Smooth muscle cell (in vitro differentiated cells): Measurements from ENCODE around the gene PSMC3. TPM values are rescaled to one million over a fixed set of nuclear protein-coding genes. Genes with fewer than 3 reads are reported as not detected.

Source experiments
- DNase-seq: peaks from one replicate; lab custom pipeline; 2025; ENCODE audit not compliant: unreplicated experiment; lab: John Stamatoyannopoulos, UW
- H2AFZ ChIP-seq: fragments of 200-600 bp; sonication (generic); 2 replicates; pipeline ENCODE4 v1.6.0; 2016; ENCODE audit warnings: antibody characterized with exemption, low read depth, mild to moderate bottlenecking
- H3F3A ChIP-seq: fragments of 200-600 bp; sonication (generic); 2 replicates; pipeline ENCODE4 v1.6.0; 2017; ENCODE audit warnings: antibody characterized with exemption, low read depth
- H3K27ac ChIP-seq: fragments of 200-600 bp; sonication (generic); 2 replicates; pipeline ENCODE4 v1.5.1; 2016; ENCODE audit warnings: low read depth, mild to moderate bottlenecking
- H3K27me3 ChIP-seq: fragments of 200-600 bp; sonication (generic); 2 replicates; pipeline ENCODE4 v1.6.1; 2016; ENCODE audit warnings: low read depth, mild to moderate bottlenecking
- H3K36me3 ChIP-seq: fragments of 200-600 bp; sonication (generic); 2 replicates; pipeline ENCODE4 v1.5.1; 2016; ENCODE audit warnings: low read depth
- H3K4me1 ChIP-seq: fragments of 200-600 bp; sonication (generic); 2 replicates; pipeline ENCODE4 v1.5.1; 2016; ENCODE audit warnings: low read depth
- H3K4me2 ChIP-seq: fragments of 200-600 bp; sonication (generic); 2 replicates; pipeline ENCODE4 v1.6.0; 2016; ENCODE audit warnings: mild to moderate bottlenecking
- H3K4me3 ChIP-seq: fragments of 200-600 bp; sonication (generic); 2 replicates; pipeline ENCODE4 v1.5.1; 2016; ENCODE audit warnings: mild to moderate bottlenecking
- H3K79me2 ChIP-seq: fragments of 200-600 bp; sonication (generic); 2 replicates; pipeline ENCODE4 v1.6.0; 2016; ENCODE audit warnings: low read depth, mild to moderate bottlenecking
- H3K9ac ChIP-seq: fragments of 200-600 bp; sonication (generic); 2 replicates; pipeline ENCODE4 v1.6.0; 2016; ENCODE audit warnings: low read depth
- H3K9me3 ChIP-seq: fragments of 200-600 bp; sonication (generic); replicated peaks from 2 replicates; pipeline ENCODE4 v1.5.1; 2016; ENCODE audit warnings: low read depth
- H4K20me1 ChIP-seq: fragments of 200-600 bp; sonication (generic); 2 replicates; pipeline ENCODE4 v1.6.0; 2016; ENCODE audit warnings: low read depth
- WGBS: methylation state at CpG from one replicate; pipeline ENCODE4 v1.1.7; 2016; ENCODE audit warnings: low lambda C conversion rate; 5-methylcytosine and 5-hydroxymethylcytosine counted together
- polyA plus RNA-seq: library from polyadenylated mRNA; unstranded; fragments of >200 nt; fragmentation: Nextera tagmentation; extraction: Ambion mirVana; gene quantifications from 2 replicates; pipeline ENCODE4 v1.2.1, GENCODE V29; 2016
- total RNA-seq: library from RNA; depleted of rRNA; stranded (reverse); fragments of >200 nt; gene quantifications from 2 replicates; pipeline ENCODE4 v1.2.3, GENCODE V29; 2014
- TF ChIP-seq, protein P1 (sequence below): fragments of 200-600 bp; sonication (generic); IDR thresholded peaks from 2 replicates; pipeline ENCODE4 v1.5.1; 2017; ENCODE audit warnings: borderline replicate concordance, mild to moderate bottlenecking, antibody characterized with exemption; ENCODE audit not compliant: insufficient read depth, poor library complexity, severe bottlenecking

Gene PSMC3
- total and polyA plus RNA-seq, 2 experiments from 2014 or later, result 71.2 to 211 TPM

DNA sequence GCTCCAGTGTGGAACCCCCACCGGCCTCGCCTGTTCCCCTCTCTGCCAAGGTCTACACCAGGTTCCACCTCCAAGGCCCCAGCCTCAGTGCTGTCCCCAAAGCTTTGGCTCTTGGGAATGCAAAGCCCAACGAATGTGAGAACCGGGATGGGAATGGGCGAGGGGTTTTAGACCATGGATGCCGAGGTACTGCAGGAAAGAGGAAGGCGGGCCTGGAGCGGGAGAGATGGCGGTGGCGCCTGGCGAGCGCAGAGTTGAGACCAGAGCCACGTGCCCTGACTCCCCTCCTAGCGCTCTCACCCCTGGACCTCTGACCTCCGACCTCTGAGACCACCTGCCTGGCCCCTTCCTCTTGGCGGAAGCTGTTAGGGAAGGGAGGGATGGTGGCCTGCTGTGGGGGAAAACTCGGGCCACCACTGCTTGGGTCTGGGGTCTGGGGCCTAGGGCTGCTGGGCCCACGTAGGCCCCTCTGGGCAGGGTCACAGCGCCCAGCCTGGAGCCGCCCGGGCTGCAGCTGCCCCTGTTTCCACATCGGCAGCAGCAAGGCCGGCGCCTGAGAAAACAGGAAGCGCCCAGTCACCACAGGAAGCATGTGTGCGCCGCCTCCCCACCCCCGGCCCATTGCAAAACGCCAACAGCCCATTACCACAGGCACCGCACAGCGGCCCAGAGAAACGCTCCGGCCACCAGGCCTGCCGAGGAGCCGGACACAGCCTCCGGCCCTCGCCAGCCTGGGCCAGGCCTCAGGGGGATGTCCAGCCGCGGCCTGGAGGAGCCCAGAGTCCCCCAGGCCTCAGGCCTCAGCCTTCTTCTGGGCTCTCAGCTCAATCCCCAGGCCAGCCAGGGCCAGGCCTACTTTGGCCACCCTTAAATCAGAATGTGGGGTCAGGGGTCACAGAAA lies 31.7 kb downstream of the PSMC3 start:
- H3K9me3 ChIP-seq, result no peaks in the 10 kb centered on the region
- H3F3A ChIP-seq, result no peaks in the 10 kb centered on the region
- H3K27me3 ChIP-seq, result no peaks in the 10 kb centered on the region
- no peak overlapping the region for H2AFZ ChIP-seq
- TF ChIP-seq, protein P1, sequence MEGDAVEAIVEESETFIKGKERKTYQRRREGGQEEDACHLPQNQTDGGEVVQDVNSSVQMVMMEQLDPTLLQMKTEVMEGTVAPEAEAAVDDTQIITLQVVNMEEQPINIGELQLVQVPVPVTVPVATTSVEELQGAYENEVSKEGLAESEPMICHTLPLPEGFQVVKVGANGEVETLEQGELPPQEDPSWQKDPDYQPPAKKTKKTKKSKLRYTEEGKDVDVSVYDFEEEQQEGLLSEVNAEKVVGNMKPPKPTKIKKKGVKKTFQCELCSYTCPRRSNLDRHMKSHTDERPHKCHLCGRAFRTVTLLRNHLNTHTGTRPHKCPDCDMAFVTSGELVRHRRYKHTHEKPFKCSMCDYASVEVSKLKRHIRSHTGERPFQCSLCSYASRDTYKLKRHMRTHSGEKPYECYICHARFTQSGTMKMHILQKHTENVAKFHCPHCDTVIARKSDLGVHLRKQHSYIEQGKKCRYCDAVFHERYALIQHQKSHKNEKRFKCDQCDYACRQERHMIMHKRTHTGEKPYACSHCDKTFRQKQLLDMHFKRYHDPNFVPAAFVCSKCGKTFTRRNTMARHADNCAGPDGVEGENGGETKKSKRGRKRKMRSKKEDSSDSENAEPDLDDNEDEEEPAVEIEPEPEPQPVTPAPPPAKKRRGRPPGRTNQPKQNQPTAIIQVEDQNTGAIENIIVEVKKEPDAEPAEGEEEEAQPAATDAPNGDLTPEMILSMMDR, result no peak
- no peak overlapping the region for H3K27ac ChIP-seq
- H4K20me1 ChIP-seq, result no peaks in the 10 kb centered on the region
- H3K36me3 ChIP-seq, result no peaks in the 10 kb centered on the region
- no peak overlapping the region for H3K4me2 ChIP-seq
- DNase-seq, result no peak
- no peaks in the 10 kb centered on the region for H3K79me2 ChIP-seq
- no peak overlapping the region for H3K4me3 ChIP-seq
- H3K4me1 ChIP-seq, result no peaks in the 10 kb centered on the region
- 96% methylated on average over 24 of the region's 39 CpGs for WGBS
- no peak overlapping the region for H3K9ac ChIP-seq

DNA sequence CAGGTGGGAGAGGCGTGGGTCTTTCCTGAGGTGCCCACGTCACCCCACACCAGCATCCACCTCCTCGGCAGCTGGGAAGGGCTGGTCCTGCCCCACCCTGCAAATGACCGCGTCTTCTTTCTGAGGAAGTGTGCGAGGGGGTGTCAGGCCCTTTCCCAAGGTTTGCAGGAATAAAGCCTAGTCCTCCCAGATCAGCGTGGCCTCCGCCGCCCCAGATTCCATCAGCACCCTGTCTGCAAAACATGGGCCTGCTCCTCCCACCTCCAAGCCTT lies 32.3 kb downstream of the PSMC3 start:
- no peak overlapping the region for H3K9ac ChIP-seq
- 95% methylated on average over 9 of the region's 9 CpGs for WGBS
- no peaks in the 10 kb centered on the region for H3K4me1 ChIP-seq
- no peaks in the 10 kb centered on the region for H3K79me2 ChIP-seq
- TF ChIP-seq, protein P1, result no peak
- DNase-seq, result no peak
- H3K27ac ChIP-seq, result peak overlapping the region; percentile 42
- no peaks in the 10 kb centered on the region for H3K9me3 ChIP-seq
- H3K27me3 ChIP-seq, result no peaks in the 10 kb centered on the region
- peak overlapping the region; percentile 77 for H2AFZ ChIP-seq
- no peak overlapping the region for H3K4me3 ChIP-seq
- no peaks in the 10 kb centered on the region for H3K36me3 ChIP-seq
- H3F3A ChIP-seq, result no peaks in the 10 kb centered on the region
- no peak overlapping the region for H3K4me2 ChIP-seq
- no peaks in the 10 kb centered on the region for H4K20me1 ChIP-seq

DNA sequence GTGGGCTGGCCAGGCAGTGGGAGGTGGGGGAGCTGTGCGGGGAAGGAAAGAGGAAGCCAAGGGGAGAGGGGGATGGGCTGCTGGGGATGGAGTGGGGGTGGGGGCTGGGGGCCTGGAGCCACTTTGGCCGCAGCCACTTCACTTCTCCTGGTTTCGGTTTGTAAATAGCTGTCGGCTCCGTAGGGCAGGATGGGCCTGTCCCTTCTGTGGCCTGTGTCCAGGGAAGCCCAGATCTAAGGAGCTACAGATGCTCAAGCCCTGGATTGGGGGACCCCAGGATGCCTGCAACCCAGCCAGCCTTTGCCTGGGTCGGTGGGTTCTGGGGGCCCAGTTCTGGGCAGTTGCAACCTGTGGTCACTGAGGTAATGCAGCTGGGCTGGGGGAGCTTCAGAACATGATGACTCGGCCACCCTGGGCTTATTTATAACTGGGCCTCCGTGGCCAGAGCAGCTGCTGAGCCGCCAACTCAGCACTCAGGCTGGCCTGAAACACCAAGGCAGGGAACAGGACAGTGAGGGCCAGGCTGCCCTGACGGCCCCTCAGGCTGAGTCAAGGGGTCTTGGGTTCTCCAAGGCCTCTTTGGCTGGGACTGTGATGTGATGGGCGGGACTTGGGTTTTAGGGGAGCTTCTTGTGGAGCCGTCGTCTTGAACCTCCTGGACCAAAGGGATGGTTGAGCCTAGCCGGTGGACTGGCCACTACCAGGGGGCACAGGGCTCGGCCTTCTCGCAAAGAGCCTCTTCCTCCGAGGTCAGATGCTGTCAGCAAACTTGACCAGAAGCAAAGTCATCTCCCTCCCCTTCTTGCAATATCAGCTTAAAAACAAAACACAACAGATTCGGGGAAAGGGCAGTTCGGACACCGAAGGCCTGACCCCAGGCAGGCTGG lies 32.8 kb downstream of the PSMC3 start:
- Histone ChIP-seq H3K79me2 (no peaks in the 10 kb centered on the region), H3K36me3 (no peaks in the 10 kb centered on the region), H3K27ac (peak overlapping the region; percentile 42), H3K4me1 (no peaks in the 10 kb centered on the region), H3K4me2 (no peak overlapping the region), H3F3A (no peaks in the 10 kb centered on the region), H2AFZ (peak overlapping the region; percentile 77), H3K27me3 (no peaks in the 10 kb centered on the region), H3K9me3 (no peaks in the 10 kb centered on the region), H4K20me1 (no peaks in the 10 kb centered on the region), H3K9ac (no peak overlapping the region), H3K4me3 (no peak overlapping the region)
- TF ChIP-seq, protein P1, result no peak
- 69% methylated on average over 18 of the region's 20 CpGs for WGBS
- DNase-seq, result no peak
